HG02798 (cell line): Measurements from ENCODE around the gene TRIM40.

Experiments
- ATAC-seq: cut with Tn5 transposase; IDR thresholded peaks from one replicate; pipeline ENCODE4 v1.9.1; 2021; ENCODE audit warnings: mild to moderate bottlenecking; ENCODE audit not compliant: unreplicated experiment, poor library complexity

Gene TRIM40

GRCh38 chr6:30194797-30195690 is 59.1 kb downstream of the TRIM40 start:
- no peak for ATAC-seq

- no peak for ATAC-seq
Measured at GRCh38 chr6:30195951-30196350, 60.0 kb downstream of the TRIM40 start.

GRCh38 chr6:30196376-30196775 is 60.4 kb downstream of the TRIM40 start:
- ATAC-seq, result no peak
